Caco-2 (cell line): Measurements from ENCODE around the gene TMED1. TPM values are rescaled to one million over a fixed set of nuclear protein-coding genes. Genes with fewer than 3 reads are reported as not detected.
A peak's percentile ranks its signal among the peaks of the same experiment; 100 is the strongest.

Source experiments
- BruUV-seq: library from RNA; stranded (reverse); fragments of 400-500 nt; replicated peaks from 2 replicates; lab custom pipeline; 2021; lab: Mats Ljungman, UMichigan
- CTCF ChIA-PET: fragments of 300-600 bp; sonication (Branson Sonifier 250); formaldehyde crosslinking; loops from one replicate; lab custom pipeline; 2022; ENCODE audit warnings: antibody characterized with exemption; lab: Charles Lee
- POLR2A ChIA-PET: fragments of 300-600 bp; sonication (Branson Sonifier 250); formaldehyde crosslinking; loops from one replicate; lab custom pipeline; 2022; ENCODE audit warnings: antibody characterized with exemption; lab: Charles Lee
- DNase-seq, 2 experiments: peaks; one replicate each; pipeline versions ENCODE4 v3.0.0 to v3.0.0-alpha.2; 2020 to 2022
- H3K27me3 ChIP-seq: replicated peaks from 2 replicates; pipeline ENCODE4 v1.6.0; 2011; ENCODE audit warnings: low read length; ENCODE audit not compliant: control insufficient read depth, insufficient read depth
- H3K36me3 ChIP-seq: 2 replicates; pipeline ENCODE4 v1.5.1; 2011; ENCODE audit warnings: low read length; ENCODE audit not compliant: control insufficient read depth, insufficient read depth
- H3K4me1 ChIP-seq: fragments of 250-450 bp; sonication (Bioruptor Pico); 2 replicates; pipeline ENCODE4 v1.5.1; 2020; ENCODE audit warnings: mild to moderate bottlenecking
- H3K4me3 ChIP-seq: 2 replicates; pipeline ENCODE4 v1.5.1; 2011; ENCODE audit warnings: low read depth, mild to moderate bottlenecking, control low read depth, low read length
- H3K9me3 ChIP-seq: fragments of 250-450 bp; sonication (Bioruptor Pico); 2 replicates; pipeline ENCODE4 v1.5.1; 2020; ENCODE audit warnings: mild to moderate bottlenecking, moderate library complexity
- H3K27ac Mint-ChIP-seq: one replicate; pipeline ENCODE4 v1.8.0; 2022; ENCODE audit warnings: mixed read lengths; ENCODE audit not compliant: unreplicated experiment
- H3K27me3 Mint-ChIP-seq: one replicate; pipeline ENCODE4 v1.8.0; 2022; ENCODE audit warnings: mixed read lengths; ENCODE audit not compliant: insufficient read depth, unreplicated experiment
- H3K36me3 Mint-ChIP-seq: one replicate; pipeline ENCODE4 v1.8.0; 2022; ENCODE audit warnings: mild to moderate bottlenecking, mixed read lengths; ENCODE audit not compliant: insufficient read depth, unreplicated experiment
- H3K4me1 Mint-ChIP-seq: one replicate; pipeline ENCODE4 v1.8.0; 2022; ENCODE audit warnings: low read depth, mixed read lengths; ENCODE audit not compliant: unreplicated experiment
- H3K4me3 Mint-ChIP-seq: one replicate; pipeline ENCODE4 v1.8.0; 2022; ENCODE audit warnings: mild to moderate bottlenecking, moderate library complexity, mixed read lengths; ENCODE audit not compliant: unreplicated experiment
- H3K9me3 Mint-ChIP-seq: one replicate; pipeline ENCODE4 v1.8.0; 2022; ENCODE audit warnings: mixed read lengths; ENCODE audit not compliant: unreplicated experiment
- CTCF ChIP-seq, 2 experiments: fragments of 200-600 bp in 1 of 2; IDR thresholded peaks; 1 replicate in 1 of 2; 2 replicates in 1 of 2; pipeline versions ENCODE4 v1.5.1 to v1.8.0; 2011 to 2022; ENCODE audit warnings: antibody characterized with exemption in 1 of 2, control low read depth in 1 of 2, inconsistent platforms in 1 of 2, low read depth in 1 of 2, low read length in 1 of 2, mild to moderate bottlenecking in 1 of 2, moderate library complexity in 1 of 2; ENCODE audit not compliant: insufficient read depth in 1 of 2, severe bottlenecking in 1 of 2, unreplicated experiment in 1 of 2
- intact Hi-C: fragments of 100-400 bp; cut with micrococcal nuclease; formaldehyde crosslinking; loops from one replicate; pipeline ENCODE4 v1.10.0; 2022; ENCODE audit not compliant: unreplicated experiment
- total RNA-seq: library from RNA; stranded (reverse); gene quantifications from 2 replicates; pipeline ENCODE4 v1.2.3, GENCODE V29; 2022

Gene TMED1
- total RNA-seq, 1 experiment from 2014 or later = 41.4 TPM

DNA sequence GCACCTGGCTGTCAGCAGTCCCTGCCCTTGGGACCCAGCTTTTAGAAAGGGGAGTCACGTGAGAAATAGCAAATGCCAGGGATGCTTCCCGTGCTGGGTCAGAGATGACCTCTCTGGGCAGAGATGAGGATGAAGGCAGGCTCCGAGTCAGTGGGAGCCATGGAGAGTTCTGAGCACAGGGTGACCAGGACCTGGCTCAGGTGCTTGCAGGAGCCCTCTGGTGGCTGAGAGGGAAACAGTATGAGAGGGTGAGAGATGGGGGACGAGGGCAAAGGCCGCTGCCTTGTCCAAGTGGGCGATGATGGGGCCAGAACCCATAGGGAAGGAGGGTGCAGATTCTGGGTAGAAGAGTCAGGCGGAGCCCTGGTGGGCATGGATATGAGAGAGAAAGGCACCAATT, 15.8 kb downstream of the TMED1 start:
- POLR2A ChIA-PET = interaction anchor here (1.2 kb wide), 1 partner anchor 16 kb away, joined by 3 read pairs; the partner anchor contains the start of gene TMED1
- no TSS peak for BruUV-seq
- no peak for DNase-seq

GRCh38 chr19:10819124-10820060, 16.6 kb downstream of the TMED1 start:
- intact Hi-C loops = no loop called here
- Histone ChIP-seq H3K4me3 (no peak overlapping the region), H3K36me3 (peaks cover 2% of the 10 kb centered on the region; the same call in 1 of the 2 replicates), H3K4me1 (no peaks in the 10 kb centered on the region), H3K27me3 (no peaks in the 10 kb centered on the region), H3K9me3 (no peaks in the 10 kb centered on the region)
- POLR2A ChIA-PET = no interaction called here
- no TSS peak for BruUV-seq
- Mint-ChIP-seq H3K9me3 (no peaks in the 10 kb centered on the region), H3K36me3 (peaks cover 54% of the 10 kb centered on the region), H3K27me3 (no peaks in the 10 kb centered on the region), H3K4me3 (no peak overlapping the region), H3K27ac (no peak overlapping the region), H3K4me1 (no peaks in the 10 kb centered on the region)
- TF ChIP-seq CTCF (IDR thresholded peaks at IDR 0.05; ENCODE audit: insufficient read depth in 1 of 2, low read depth in 1 of 2, low read length in 1 of 2, severe bottlenecking in 1 of 2, unreplicated experiment in 1 of 2) = no peak
- no peak for DNase-seq
- CTCF ChIA-PET = interaction anchor here (1.1 kb wide), 1 partner anchor 16 kb away, joined by 3 read pairs; the partner anchor contains the start of gene TMED1

More for the DNA sequence above, 15.8 kb downstream of the TMED1 start:
- H3K9me3 Mint-ChIP-seq = no peaks in the 10 kb centered on the region
- H3K27ac Mint-ChIP-seq = peak overlapping the region; percentile 30
- no peaks in the 10 kb centered on the region for H3K27me3 Mint-ChIP-seq
- Histone ChIP-seq H3K4me1 (no peaks in the 10 kb centered on the region), H3K9me3 (no peaks in the 10 kb centered on the region), H3K4me3 (no peak overlapping the region), H3K36me3 (peaks cover 2% of the 10 kb centered on the region; the same call in 1 of the 2 replicates), H3K27me3 (no peaks in the 10 kb centered on the region)
- intact Hi-C loops = no loop called here
- peaks cover 57% of the 10 kb centered on the region for H3K36me3 Mint-ChIP-seq
- H3K4me3 Mint-ChIP-seq = no peak overlapping the region
- CTCF ChIA-PET = interaction anchor here (1.1 to 1.8 kb wide), 2 partner anchors 16 to 103 kb away, joined by 3 to 6 read pairs; partner anchors contain the start of genes DNM2 and TMED1
- no peak for TF ChIP-seq CTCF (IDR thresholded peaks at IDR 0.05; ENCODE audit: insufficient read depth in 1 of 2, low read depth in 1 of 2, low read length in 1 of 2, severe bottlenecking in 1 of 2, unreplicated experiment in 1 of 2)
- H3K4me1 Mint-ChIP-seq = no peaks in the 10 kb centered on the region

DNA sequence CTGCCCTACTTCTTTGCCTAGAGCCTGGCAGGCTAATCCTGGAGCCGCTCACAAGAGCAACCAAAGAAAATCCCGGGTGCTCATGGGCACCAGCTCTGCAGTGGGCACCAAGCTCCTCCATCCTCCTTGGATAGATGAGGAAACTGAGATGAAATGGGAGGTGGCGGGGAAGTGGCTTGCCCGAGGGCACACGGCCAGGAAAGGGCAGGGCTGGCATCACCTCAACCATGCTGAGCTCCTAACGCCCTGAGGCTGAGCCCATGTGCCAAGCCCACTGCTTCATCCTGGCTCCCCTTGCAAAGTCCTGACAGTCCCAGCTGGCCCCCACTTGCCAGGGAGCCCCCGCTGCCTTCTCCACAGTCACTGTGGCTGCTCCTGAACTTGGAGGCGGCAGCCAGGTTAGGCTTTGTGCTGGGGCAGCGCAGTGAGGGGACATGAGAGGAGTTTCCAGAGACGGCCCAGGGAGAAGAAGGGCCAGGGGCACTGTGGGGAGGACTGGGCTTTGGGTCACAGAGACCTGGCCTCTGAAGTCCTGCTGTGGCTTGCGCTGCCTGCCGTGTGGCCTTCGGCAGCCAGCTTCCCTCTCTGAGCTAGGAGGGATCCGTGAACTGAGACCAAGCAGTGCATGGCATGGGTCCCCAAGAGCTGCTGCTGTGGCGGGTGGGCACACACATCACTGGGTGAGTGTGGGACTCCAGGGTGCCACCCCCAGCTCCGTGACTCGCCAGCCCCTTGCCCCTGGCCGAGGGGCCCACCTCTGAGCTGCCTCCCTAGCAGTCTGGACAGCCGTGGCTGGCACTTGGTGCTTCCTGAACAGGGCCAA, 17.5 kb downstream of the TMED1 start:
- Mint-ChIP-seq H3K27me3 (no peaks in the 10 kb centered on the region), H3K27ac (no peak overlapping the region), H3K36me3 (peaks cover 54% of the 10 kb centered on the region), H3K4me1 (no peaks in the 10 kb centered on the region), H3K4me3 (no peak overlapping the region), H3K9me3 (no peaks in the 10 kb centered on the region)
- Histone ChIP-seq H3K27me3 (no peaks in the 10 kb centered on the region), H3K36me3 (no peaks in the 10 kb centered on the region; the same call in 1 of the 2 replicates), H3K9me3 (no peaks in the 10 kb centered on the region), H3K4me1 (no peaks in the 10 kb centered on the region), H3K4me3 (no peak overlapping the region)
- no peak for TF ChIP-seq CTCF (IDR thresholded peaks at IDR 0.05; ENCODE audit: insufficient read depth in 1 of 2, low read depth in 1 of 2, low read length in 1 of 2, severe bottlenecking in 1 of 2, unreplicated experiment in 1 of 2)
- intact Hi-C loops = no loop called here
- ChIA-PET POLR2A (no interaction called here), CTCF (no interaction called here)
- BruUV-seq = no TSS peak
- DNase-seq = no peak
